Vagina (tissue), 2 donors: ENCODE data around the gene MRPS12.

Experiments
- POLR2A ChIP-seq, 2 donors: fragments of 450-650 bp; IDR thresholded peaks; one replicate each; pipeline ENCODE4 v1.6.1; 2017; ENCODE audit warnings: antibody characterized with exemption in 2 of 2, mild to moderate bottlenecking in 2 of 2, moderate library complexity in 2 of 2
- POLR2AphosphoS5 ChIP-seq, 2 donors: sonication (generic); formaldehyde crosslinking; IDR thresholded peaks; one replicate each; pipeline ENCODE4 v1.9.0; 2017; ENCODE audit warnings: antibody characterized with exemption in 2 of 2, mild to moderate bottlenecking in 2 of 2, low read depth in 1 of 2; ENCODE audit not compliant: insufficient read depth in 1 of 2
- TF ChIP-seq, protein P1 (sequence below), 3 experiments: fragments of 450-650 bp in 2 of 3; fragments of 200-600 bp in 1 of 3; sonication (generic) in 1 of 3; IDR thresholded peaks; one replicate each; pipeline ENCODE4 v1.5.1; 2017 to 2019; ENCODE audit warnings: antibody characterized with exemption in 3 of 3, mild to moderate bottlenecking in 2 of 3, moderate library complexity in 2 of 3

DNA sequence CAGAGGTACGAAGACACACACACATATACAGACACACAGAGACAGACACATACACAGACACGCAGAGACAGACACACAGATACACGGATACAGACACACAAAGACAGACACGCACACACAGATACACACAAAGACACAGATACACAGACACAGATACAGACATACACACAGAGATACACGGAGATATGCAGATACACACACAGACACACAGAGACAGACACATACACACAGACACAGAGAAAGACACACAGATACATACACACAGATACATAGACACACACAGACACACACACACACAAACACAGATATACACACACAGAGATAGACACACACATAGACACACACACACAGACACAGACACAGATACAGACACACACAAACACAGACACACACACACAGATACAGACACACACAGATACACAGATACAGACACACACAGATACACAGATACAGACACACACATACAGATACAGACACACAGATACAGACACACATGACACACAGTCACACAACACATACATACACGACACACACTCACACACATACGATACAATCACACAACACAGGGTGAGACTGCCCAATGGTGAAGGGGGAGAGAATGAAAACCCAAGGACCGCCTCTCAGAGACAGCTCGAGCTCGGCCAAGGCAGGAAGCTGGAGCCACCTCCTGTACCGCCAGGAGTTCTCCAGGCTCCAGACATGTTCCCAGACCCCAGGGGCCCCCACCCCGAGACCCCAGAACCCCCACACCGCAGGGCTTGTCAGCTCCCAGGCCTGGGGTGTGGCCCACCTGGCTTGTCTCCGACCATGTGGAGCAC lies 9.9 kb upstream of the MRPS12 start:
- no peak for TF ChIP-seq POLR2A (IDR thresholded peaks at IDR 0.05)
- TF ChIP-seq, protein P1, sequence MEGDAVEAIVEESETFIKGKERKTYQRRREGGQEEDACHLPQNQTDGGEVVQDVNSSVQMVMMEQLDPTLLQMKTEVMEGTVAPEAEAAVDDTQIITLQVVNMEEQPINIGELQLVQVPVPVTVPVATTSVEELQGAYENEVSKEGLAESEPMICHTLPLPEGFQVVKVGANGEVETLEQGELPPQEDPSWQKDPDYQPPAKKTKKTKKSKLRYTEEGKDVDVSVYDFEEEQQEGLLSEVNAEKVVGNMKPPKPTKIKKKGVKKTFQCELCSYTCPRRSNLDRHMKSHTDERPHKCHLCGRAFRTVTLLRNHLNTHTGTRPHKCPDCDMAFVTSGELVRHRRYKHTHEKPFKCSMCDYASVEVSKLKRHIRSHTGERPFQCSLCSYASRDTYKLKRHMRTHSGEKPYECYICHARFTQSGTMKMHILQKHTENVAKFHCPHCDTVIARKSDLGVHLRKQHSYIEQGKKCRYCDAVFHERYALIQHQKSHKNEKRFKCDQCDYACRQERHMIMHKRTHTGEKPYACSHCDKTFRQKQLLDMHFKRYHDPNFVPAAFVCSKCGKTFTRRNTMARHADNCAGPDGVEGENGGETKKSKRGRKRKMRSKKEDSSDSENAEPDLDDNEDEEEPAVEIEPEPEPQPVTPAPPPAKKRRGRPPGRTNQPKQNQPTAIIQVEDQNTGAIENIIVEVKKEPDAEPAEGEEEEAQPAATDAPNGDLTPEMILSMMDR (IDR thresholded peaks at IDR 0.05), result no peak
- no peak for TF ChIP-seq POLR2AphosphoS5 (IDR thresholded peaks at IDR 0.05; ENCODE audit: insufficient read depth in 1 of 2, low read depth in 1 of 2)
